Activated naive CD4-positive, alpha-beta T cell treated with anti-CD3 and anti-CD28 coated beads, Interleukin-2, amount 50 U/mL, for 72 hours (primary cell): ENCODE measurements around the gene CAMK2N2. TPM values are rescaled to one million over a fixed set of nuclear protein-coding genes. Genes with fewer than 3 reads are reported as not detected.

Experiments used
- ATAC-seq, 2 donors: fragments of 150-1000 bp; cut with Tn5 transposase; 2 replicates each; pipeline ENCODE4 v1.10.0; 2021; ENCODE audit warnings: mild to moderate bottlenecking in 2 of 2, moderate library complexity in 2 of 2
- DNase-seq, 2 donors: peaks; one replicate each; pipeline ENCODE4 v3.0.0; 2021 to 2022; ENCODE audit warnings: low spot score in 2 of 2
- H3K27ac Mint-ChIP-seq, 2 donors: one replicate each; pipeline ENCODE4 v1.8.0; 2022; ENCODE audit warnings: mild to moderate bottlenecking in 2 of 2, mixed read lengths in 2 of 2
- H3K36me3 Mint-ChIP-seq, 2 donors: one replicate each; pipeline ENCODE4 v1.8.0; 2022; ENCODE audit warnings: mixed read lengths in 2 of 2
- H3K9me3 Mint-ChIP-seq, 2 donors: one replicate each; pipeline ENCODE4 v1.8.0; 2022; ENCODE audit warnings: mixed read lengths in 2 of 2
- total RNA-seq, 2 donors: library from RNA; stranded (reverse); gene quantifications; one replicate each; pipeline ENCODE4 v1.2.3, GENCODE V29; 2022

Gene CAMK2N2
- total RNA-seq, result under 1 TPM; 0.18 to 0.34 TPM

DNA sequence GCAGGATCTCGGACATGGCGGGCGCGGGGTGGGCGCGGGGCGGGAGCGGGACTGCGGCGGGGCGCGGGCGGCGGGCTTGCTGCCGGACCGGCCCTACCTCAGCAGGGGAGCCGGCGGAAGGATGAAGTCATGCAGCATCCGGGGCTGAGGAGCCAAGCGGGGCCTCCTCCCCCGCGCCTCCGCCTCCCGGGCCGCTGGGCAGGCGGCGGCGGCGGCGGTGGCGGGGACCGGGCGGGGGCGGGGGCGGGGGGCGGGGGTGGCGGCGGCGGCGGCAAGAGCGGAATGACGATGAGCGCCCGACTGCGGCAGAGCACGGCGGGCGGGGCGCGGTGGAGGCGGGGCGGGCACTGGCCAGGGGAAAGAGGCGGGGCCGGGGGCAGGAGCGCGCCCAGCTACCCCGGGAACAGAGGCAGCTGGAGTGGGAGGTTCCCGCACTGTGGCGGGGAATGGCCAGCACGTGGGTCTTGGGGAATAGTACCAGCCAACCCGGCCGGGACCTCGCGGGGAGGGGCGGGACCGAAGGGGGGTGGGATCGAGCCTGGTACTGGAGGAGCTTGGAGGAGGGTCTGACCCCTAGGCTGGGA is at the start of gene CAMK2N2:
TSS of gene CAMK2N2 (minus strand) at position 284 of the 584 bp plus-strand sequence. CDS start at position 16, 268 bp downstream.
- ATAC-seq (peak; percentile 70 to 74), DNase-seq (peak; percentile 54 to 69)
- Mint-ChIP-seq H3K27ac (peak within 1 kb of the TSS; percentile 33 to 35), H3K9me3 (no peaks in the 10 kb centered on the region), H3K36me3 (peaks cover 0 to 15% of the 10 kb centered on the region in 2 donors)

DNA sequence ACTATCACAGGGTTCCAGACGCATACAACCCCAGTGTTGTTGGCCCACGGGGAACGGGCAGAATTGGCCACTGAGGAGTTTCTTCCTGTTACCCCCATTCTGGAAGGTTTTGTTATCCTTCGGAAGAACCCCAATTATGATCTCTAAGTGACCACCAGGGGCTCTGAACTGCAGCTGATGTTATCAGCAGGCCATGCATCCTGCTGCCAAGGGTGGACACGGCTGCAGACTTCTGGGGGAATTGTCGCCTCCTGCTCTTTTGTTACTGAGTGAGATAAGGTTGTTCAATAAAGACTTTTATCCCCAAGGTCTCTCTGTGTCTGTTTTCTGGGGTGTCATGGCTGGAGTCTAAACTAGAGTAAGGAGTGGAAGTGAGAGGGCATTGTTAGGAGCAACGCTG is 47.4 kb upstream of the CAMK2N2 start:
- no peak for DNase-seq
- Mint-ChIP-seq H3K36me3 (peaks cover 10 to 36% of the 10 kb centered on the region in 2 donors), H3K9me3 (no peaks in the 10 kb centered on the region), H3K27ac (peak overlapping the region in 1 of 2 donors; percentile 34)
- ATAC-seq, result no peak

DNA sequence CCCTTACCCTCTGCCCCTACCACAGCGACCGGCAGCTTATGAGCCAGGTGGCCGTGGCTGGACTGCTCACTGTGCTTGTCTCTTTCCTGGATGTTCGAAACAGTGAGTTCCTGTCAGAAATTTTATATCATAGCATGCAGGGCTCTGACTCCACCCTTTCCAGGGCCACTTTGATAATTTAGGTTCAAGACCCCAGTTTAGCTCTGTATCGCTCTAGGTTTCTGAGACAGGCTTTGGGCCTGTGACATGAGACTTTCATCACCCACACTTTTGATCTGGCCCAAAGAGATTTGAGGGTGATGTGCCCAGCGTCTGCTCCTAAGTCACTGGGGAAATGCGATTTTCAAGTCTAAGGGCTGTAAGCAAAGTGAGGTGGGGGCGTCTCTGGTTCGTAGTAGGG is 46.6 kb upstream of the CAMK2N2 start:
- H3K36me3 Mint-ChIP-seq, result peaks cover 10 to 36% of the 10 kb centered on the region in 2 donors

DNA sequence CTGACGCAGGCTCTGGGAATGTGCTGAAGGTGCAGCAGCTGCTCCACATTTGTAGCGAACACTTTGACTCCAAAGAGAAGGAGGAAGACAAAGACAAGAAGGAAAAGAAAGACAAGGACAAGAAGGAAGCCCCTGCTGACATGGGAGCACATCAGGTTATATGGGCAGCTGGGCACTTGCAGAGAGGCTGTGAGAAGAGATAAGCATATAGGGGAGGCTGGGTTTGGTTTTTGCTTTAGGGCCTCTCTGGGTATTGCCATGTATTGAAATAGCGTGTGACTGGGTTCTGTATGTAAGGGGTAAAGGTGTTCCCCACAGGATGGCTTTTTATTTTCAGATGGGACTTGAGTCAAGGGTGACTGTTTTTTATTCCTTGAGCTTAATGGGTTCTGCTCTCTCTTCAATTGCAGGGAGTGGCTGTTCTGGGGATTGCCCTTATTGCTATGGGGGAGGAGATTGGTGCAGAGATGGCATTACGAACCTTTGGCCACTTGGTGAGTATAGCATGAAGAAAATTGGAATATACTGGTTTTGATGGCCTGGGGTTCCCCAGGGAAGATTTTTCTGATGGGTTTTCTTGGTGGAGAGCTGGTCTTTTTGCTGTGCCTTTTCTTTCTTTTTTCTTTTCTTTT is 45.1 kb upstream of the CAMK2N2 start:
- Mint-ChIP-seq H3K36me3 (peaks cover 17 to 36% of the 10 kb centered on the region in 2 donors), H3K27ac (peak overlapping the region in 1 of 2 donors; percentile 47)

More for the DNA sequence above, 46.6 kb upstream of the CAMK2N2 start:
- DNase-seq (no peak), ATAC-seq (no peak)
- Mint-ChIP-seq H3K9me3 (no peaks in the 10 kb centered on the region), H3K27ac (peak overlapping the region; percentile 18 to 35)

DNA sequence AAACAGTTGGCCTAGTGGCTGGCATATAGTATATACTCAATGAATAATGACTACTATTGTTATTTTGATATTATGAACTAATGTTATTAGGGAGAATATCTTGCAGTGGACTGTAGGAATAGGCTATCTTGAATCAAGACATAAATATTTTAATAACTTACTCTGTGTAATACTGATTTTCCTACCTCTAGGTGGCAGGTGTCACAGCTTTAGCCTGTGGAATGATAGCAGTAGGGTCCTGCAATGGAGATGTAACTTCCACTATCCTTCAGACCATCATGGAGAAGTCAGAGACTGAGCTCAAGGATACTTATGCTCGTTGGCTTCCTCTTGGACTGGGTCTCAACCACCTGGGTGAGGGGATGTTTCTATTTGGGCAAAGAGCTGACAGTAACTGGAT is 44.2 kb upstream of the CAMK2N2 start:
- ATAC-seq (peak in 1 of 2 donors; percentile 58), DNase-seq (no peak)
- Mint-ChIP-seq H3K27ac (peak overlapping the region in 1 of 2 donors; percentile 47), H3K9me3 (no peaks in the 10 kb centered on the region), H3K36me3 (peaks cover 22 to 39% of the 10 kb centered on the region in 2 donors)

More for the DNA sequence above, 45.1 kb upstream of the CAMK2N2 start:
- no peak for ATAC-seq
- H3K9me3 Mint-ChIP-seq, result no peaks in the 10 kb centered on the region
- DNase-seq, result no peak

DNA sequence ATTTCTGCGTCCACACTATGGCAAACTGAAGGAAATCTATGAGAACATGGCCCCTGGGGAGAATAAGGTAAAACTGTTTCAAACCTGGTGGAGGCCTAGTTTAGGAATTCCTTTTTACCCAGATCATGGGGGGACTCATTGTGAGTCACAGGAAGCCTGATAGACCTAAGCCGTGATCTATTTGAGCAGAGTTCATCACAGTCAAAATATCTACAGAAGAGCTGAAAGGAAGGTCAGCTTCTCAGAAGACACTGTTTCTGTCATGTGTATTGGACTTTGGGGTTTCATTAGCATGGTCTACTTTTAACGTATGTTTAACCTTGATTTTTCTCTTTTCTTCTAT is 39.0 kb upstream of the CAMK2N2 start:
- peak overlapping the region; percentile 55 to 93 for H3K27ac Mint-ChIP-seq
- DNase-seq (no peak), ATAC-seq (no peak)
- peaks cover 23 to 25% of the 10 kb centered on the region in 2 donors for H3K36me3 Mint-ChIP-seq
- no peaks in the 10 kb centered on the region for H3K9me3 Mint-ChIP-seq

DNA sequence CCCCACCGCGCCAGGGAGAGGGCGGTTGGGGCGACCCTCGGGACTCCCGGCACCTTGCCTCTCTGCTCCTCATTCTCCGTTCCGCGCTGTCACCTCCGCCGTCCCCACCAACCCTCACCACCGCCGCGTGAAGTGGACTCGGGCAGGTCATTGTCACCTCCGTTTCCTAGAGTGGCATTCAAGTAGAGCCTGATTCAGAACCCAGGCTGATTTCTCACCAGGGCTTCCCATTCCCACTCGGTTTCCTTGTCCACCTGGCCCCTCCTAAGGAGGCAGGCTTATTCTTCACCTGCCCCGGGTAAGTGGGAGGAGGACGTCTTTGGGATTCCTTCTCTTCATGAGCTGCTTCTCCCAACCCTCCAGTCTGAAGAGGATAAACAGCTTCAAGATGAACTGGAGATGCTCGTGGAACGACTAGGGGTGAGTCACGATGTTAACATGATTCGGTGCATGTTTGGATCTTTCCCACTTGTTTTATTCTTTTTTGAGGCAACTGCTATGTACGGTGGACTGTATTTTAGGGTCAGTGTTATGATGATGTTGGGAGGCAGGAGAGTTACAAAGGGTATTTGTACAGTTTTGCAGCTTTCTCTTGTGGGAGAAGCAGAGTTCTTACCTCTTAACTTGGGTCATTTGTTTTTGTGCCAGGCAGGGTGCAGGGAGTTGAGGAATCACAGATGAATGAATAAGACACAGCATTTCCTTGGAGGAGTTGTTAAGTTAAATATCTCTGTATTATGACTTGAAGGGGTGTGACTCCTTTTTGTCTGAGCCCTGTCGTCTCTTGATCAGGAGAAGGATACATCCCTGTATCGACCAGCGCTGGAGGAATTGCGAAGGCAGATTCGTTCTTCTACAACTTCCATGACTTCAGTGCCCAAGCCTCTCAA is 38.4 kb upstream of the CAMK2N2 start:
- Mint-ChIP-seq H3K9me3 (no peaks in the 10 kb centered on the region), H3K27ac (peak overlapping the region; percentile 93 to 97), H3K36me3 (peaks cover 20 to 25% of the 10 kb centered on the region in 2 donors)
- DNase-seq, result no peak
- ATAC-seq, result no peak

DNA sequence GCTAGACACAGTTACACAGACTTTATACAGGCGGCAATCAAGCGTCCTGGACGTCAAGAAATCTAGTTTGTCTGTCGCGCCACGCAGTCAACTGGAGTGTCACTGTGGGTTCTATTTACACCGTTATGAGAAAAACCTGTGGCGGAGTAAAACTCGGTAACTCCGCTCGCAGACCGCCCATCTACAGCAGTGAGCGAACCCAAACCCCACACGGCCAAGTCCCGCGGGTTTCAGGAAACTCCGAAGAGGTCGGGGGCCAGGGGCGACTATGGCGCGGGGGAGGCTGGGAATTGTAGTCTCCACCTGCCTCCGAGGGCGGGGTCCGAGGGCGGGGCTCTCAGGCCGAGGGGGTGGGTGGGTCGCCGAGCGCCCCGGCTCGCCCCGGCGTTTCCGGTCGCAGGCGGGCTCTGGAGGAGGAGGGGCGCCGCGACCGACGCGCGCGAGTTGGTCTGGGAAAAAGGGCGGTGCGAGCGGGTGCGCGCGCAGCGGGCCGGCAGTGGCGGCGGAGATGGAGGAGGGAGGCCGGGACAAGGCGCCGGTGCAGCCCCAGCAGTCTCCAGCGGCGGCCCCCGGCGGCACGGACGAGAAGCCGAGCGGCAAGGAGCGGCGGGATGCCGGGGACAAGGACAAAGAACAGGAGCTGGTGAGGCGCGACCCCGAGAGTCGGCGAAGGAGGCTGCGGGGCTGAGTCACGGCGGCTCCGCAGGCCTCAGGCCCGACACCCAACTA is 37.6 kb upstream of the CAMK2N2 start, which contains the start of gene PSMD2:
TSS of gene PSMD2 (plus strand) at position 483 of the 729 bp plus-strand sequence. CDS start at position 509, 26 bp downstream.
- Mint-ChIP-seq H3K27ac (peak within 1 kb of the TSS; percentile 93 to 97), H3K9me3 (no peaks in the 10 kb centered on the region), H3K36me3 (peaks cover 12 to 25% of the 10 kb centered on the region in 2 donors)
- peak; percentile 95 to 96 for ATAC-seq
- peak; percentile 95 to 96 for DNase-seq

DNA sequence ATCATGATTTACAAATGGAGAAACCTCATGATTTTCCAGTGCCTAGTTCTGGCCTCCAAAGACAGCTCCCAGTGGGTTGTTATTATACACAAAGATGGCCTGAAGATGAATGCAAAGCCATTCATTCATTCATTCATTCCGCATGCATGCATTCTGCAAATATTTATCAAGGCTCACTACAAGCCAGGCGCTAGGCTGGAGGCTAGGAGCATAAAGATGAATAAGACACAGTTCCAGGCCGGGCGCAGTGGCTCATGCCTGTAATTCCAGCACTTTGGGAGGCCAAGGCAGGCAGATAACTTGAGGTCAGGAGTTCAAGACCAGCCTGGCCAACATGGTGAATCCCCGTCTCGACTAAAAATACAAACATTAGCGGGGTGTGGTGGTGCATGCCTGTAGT is 35.3 kb upstream of the CAMK2N2 start:
- DNase-seq (no peak), ATAC-seq (no peak)
- Mint-ChIP-seq H3K36me3 (peaks cover 12 to 19% of the 10 kb centered on the region in 2 donors), H3K9me3 (no peaks in the 10 kb centered on the region), H3K27ac (no peak overlapping the region)

DNA sequence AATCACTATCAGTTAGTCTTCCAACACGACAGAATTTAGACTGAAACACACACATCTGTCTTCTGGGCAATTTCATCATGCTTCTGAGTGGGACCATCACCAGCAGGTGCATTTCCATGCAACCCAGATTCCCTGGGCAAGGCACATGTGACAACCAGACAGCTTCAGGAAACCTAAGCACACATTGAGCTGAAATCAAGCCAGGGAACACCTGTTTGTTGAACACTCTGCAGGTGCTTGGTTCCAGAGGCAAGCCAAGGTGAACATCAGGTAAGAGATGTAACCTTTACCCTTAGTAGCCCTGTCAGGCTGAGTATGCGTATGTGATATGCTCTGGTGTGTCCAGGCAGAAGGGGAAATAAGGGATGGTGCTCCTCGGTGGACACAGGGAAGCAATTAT is 34.4 kb upstream of the CAMK2N2 start:
- DNase-seq (no peak), ATAC-seq (no peak)
- H3K9me3 Mint-ChIP-seq, result no peaks in the 10 kb centered on the region
- H3K27ac Mint-ChIP-seq, result no peak overlapping the region
- H3K36me3 Mint-ChIP-seq, result peaks cover 11 to 15% of the 10 kb centered on the region in 2 donors

DNA sequence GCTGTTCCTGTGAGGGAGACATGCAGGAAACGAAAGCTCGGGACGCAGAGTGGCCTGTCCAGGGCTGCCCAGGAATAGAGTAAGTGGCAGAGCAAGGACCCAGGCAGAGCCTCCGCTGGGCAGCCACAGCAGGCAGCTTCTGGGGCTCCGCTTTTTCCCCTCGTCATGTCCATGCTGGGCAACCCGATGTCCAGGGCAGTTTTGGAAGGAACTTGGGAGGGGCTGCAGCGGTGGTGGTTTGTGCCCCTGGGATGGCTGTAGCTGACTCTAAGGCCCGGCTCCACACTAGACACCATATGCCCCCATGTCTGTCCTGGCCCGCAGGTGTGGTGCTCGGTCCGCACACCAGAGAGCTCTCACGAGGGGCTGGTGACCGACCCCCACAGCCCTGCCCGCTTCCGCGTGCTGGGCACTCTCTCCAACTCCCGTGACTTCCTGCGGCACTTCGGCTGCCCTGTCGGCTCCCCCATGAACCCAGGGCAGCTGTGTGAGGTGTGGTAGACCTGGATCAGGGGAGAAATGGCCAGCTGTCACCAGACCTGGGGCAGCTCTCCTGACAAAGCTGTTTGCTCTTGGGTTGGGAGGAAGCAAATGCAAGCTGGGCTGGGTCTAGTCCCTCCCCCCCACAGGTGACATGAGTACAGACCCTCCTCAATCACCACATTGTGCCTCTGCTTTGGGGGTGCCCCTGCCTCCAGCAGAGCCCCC is 30.5 kb upstream of the CAMK2N2 start:
- no peaks in the 10 kb centered on the region for H3K9me3 Mint-ChIP-seq
- DNase-seq, result no peak
- no peak for ATAC-seq
- H3K36me3 Mint-ChIP-seq, result no peaks in the 10 kb centered on the region
- H3K27ac Mint-ChIP-seq, result no peak overlapping the region

DNA sequence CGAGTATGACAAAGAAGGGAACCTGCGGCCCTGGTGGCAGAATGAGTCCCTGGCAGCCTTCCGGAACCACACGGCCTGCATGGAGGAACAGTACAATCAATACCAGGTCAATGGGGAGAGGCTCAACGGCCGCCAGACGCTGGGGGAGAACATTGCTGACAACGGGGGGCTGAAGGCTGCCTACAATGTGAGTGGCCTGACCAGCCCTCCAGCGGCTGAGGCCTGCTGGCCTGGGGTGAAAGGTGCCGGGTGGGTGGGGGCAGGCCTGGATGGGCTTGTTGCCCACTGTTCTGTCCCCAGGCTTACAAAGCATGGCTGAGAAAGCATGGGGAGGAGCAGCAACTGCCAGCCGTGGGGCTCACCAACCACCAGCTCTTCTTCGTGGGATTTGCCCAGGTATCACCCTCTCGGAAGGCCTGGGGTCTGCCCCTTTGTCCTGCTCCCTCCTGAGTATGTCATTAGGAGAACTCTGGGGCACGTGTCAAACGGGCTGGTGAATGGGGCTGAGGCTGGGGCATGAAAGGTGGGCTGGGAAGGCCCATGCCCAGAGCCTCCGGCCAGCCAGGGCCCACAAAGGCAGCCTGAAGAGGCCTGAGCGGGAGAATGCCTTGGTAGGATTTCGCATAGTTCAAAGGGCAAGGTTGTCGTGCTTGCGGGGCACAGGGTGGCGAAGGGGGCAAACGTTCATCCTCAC is 29.8 kb upstream of the CAMK2N2 start:
- Mint-ChIP-seq H3K9me3 (no peaks in the 10 kb centered on the region), H3K36me3 (no peaks in the 10 kb centered on the region), H3K27ac (no peak overlapping the region)
- ATAC-seq, result no peak
- no peak for DNase-seq

DNA sequence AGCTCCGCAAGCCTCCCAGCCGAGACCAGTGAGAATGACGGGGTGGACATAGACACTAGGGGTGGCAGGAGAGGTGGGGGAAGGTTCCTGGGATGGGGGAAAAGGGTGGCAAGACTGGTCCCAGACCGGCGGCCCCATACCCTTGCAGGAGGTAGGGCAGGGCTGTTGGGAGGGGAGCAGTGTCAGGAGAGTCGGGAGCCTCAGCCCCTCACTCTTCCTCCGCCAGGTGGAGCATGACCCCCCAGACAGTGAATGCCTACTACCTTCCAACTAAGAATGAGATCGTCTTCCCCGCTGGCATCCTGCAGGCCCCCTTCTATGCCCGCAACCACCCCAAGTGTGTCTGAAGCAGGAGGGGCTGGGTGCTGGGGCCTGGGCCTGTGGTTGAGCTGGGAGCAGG is 29.0 kb upstream of the CAMK2N2 start:
- Mint-ChIP-seq H3K27ac (no peak overlapping the region), H3K9me3 (no peaks in the 10 kb centered on the region), H3K36me3 (no peaks in the 10 kb centered on the region)
- DNase-seq (no peak), ATAC-seq (no peak)

DNA sequence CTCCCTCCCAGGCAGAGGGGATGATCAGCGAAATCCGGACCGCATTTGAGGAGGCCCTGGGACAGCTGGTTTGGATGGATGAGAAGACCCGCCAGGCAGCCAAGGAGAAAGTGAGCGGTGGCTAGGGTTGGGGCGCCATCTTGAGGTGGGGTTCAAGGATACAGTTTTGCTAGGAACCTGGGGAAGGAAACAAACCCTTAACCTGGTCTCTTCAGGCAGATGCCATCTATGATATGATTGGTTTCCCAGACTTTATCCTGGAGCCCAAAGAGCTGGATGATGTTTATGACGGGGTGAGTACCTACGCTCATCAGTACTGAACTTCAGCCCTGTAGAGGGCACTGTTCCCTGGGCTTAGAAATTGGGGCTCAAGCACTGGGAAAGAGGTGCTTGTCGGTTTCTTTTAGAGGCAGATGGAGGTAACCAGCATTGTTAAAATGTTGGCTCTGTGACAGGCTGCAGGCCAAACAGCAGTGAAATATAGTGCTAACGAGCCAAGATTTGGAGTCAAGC is 28.1 kb upstream of the CAMK2N2 start:
- H3K27ac Mint-ChIP-seq, result no peak overlapping the region
- no peaks in the 10 kb centered on the region for H3K36me3 Mint-ChIP-seq
- DNase-seq (peak in 1 of 2 donors; percentile 79), ATAC-seq (peak; percentile 82 to 85)
- H3K9me3 Mint-ChIP-seq, result no peaks in the 10 kb centered on the region

DNA sequence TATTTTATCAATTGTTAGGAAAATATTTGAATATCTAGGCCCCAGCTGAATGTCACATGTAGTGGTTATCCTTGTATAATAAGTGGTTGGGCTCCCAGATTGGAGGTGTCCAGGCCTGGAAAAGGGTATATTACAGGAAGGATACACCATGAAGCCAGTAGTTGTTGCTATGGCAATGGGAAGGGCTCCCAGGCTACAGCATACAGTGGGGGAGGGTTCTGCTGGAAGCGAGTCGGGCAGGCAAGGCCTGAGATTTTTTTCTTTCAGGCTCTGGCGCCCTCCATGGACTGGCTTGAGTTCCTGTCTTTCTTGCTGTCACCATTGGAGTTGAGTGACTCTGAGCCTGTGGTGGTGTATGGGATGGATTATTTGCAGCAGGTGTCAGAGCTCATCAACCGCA is 23.3 kb upstream of the CAMK2N2 start:
- Mint-ChIP-seq H3K36me3 (no peaks in the 10 kb centered on the region), H3K9me3 (no peaks in the 10 kb centered on the region), H3K27ac (no peak overlapping the region)
- ATAC-seq (peak; percentile 53 to 71), DNase-seq (peak in 1 of 2 donors; percentile 34)
